Dermis microvascular lymphatic vessel endothelial cell (primary cell): ENCODE measurements around the gene POLR3K. TPM values are rescaled to one million over a fixed set of nuclear protein-coding genes. Genes with fewer than 3 reads are reported as not detected.
"Not testable (repeated sequence)": the region's sequence is repeated elsewhere in the genome, so short reads cannot be mapped to it uniquely, and the experiment has no call there.

Experiments
- DNase-seq, 2 donors: peaks; one replicate each; pipeline versions ENCODE4 v3.0.0 to v3.0.0-alpha.2; 2010; ENCODE audit warnings: low read depth in 2 of 2
- total RNA-seq: library from RNA; depleted of rRNA; stranded (reverse); fragments of >200 nt; gene quantifications from 2 replicates; pipeline ENCODE4 v1.2.1, GENCODE V29; 2014

Gene POLR3K
- total RNA-seq, 1 donor from 2014 or later = 4.9 TPM

GRCh38 chr16:47234-47633, 6.2 kb downstream of the POLR3K start:
- no peak for DNase-seq

GRCh38 chr16:46510-46909, 6.9 kb downstream of the POLR3K start:
- not testable (repeated sequence) for DNase-seq

DNA sequence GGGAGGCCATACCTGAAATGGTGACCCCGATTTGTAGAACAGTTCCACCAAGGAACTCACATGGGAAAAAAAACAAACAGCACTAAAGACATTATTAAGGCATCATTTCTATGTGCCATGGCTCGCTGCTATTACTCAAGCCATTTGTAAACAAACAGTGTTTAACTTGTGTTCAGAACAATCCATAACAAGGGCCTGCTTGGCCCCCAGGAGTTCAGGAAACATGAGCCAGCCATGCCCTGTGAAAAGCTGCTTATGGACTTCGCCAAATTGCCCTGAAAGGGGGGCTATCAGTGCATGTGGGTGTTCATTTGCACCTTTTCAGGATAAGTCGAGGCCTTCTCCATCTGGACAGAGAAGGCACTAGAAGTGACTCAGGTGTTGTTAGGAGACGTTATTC, 8.0 kb downstream of the POLR3K start:
- no peak for DNase-seq

- no peak for DNase-seq
Measured at GRCh38 chr16:44655-45054, 8.8 kb downstream of the POLR3K start.

GRCh38 chr16:43294-43693, 10.1 kb downstream of the POLR3K start:
- DNase-seq = no peak

GRCh38 chr16:42691-43090, 10.7 kb downstream of the POLR3K start:
- DNase-seq = no peak

GRCh38 chr16:42069-42457, 11.3 kb downstream of the POLR3K start:
- DNase-seq = no peak

DNA sequence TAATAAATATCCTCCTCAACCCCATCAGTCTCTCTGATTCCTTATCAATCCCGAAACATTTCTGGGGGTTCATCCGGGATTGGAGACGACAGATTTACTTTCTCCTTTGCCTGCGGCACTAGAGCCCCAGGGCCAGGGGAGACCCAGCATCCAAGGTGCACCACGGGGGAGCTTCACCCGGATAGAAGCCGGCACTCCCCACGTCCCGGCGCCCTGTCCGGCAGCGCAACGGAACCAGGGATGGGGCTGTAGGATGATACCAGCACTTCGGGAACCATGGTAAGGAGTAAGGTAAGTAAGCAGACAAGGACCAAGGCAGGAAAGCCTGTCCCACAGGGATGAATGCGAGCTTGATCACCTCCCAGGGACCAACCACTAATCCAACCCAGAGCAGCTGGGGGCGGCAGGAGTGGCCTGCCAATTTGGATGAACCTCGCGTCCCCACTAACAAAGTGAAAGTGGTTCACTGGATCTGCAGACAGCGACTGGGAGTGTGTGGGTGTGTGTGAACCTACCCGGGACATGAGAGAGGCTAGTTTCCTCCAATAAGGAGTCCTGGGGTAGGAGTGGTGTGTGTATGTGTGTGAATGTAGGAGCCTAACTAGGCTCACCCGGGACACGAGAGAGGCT, 11.9 kb downstream of the POLR3K start:
- no peak for DNase-seq

GRCh38 chr16:38941-39892, 14.2 kb downstream of the POLR3K start:
- DNase-seq = no peak

- not testable (repeated sequence) for DNase-seq
Measured at GRCh38 chr16:38206-38605, 15.2 kb downstream of the POLR3K start.

DNA sequence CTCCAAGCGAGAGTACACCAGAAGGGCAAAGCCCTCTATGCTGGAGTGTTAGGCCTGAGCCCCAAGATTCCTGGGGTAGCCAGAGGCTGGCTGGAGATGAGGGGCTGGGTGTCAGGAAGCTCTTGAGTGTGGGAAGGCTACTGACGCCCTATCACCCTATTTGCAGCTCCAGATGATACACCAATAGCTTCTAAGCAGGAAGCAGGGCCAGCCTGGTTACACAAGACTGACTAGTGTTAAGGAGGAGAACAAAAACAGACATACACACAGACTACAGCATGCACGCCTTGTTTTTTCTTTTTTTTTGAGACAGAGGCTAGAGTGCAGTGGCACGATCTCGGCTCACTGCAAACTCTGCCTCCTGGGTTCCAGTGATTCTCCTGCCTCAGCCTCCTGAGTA, 15.9 kb downstream of the POLR3K start:
- no peak for DNase-seq

- no peak for DNase-seq
Measured at GRCh38 chr16:36336-36984, 16.9 kb downstream of the POLR3K start.

- no peak for DNase-seq
Measured at GRCh38 chr16:35678-36305, 17.6 kb downstream of the POLR3K start.

DNA sequence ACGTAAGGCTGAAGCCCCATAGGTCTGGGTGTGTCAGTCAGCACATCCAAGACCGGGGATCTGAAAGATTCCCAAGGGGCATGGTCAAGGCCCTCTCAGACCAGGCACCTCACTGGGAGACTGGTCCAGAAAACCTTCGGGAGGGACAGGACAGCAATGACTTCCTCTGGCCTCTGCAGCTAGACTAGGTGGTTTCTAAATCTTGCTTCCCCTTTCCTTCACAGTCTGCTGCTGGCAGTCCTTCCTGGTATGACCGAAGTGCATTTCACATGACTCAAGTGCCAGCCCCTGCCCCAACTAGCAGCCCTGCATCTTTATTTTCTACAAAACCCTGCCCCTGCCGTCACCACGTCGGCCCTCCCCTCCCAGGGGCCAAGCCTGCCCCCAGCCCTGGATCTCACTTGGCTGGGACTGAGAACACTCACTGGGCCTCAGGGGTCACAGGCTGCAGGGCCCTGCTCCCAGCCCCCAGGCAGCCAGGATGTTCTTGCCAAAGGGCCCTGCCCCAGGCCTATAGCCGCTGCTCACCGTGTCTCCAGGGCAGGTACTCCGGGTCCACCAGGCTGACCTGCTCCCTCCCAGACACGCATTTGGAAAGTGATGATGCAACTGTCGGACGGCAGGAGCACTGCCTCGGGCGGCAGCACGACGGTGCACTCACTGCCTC, 18.3 kb downstream of the POLR3K start:
- DNase-seq = no peak

GRCh38 chr16:34648-34987, 18.8 kb downstream of the POLR3K start:
- DNase-seq = no peak

DNA sequence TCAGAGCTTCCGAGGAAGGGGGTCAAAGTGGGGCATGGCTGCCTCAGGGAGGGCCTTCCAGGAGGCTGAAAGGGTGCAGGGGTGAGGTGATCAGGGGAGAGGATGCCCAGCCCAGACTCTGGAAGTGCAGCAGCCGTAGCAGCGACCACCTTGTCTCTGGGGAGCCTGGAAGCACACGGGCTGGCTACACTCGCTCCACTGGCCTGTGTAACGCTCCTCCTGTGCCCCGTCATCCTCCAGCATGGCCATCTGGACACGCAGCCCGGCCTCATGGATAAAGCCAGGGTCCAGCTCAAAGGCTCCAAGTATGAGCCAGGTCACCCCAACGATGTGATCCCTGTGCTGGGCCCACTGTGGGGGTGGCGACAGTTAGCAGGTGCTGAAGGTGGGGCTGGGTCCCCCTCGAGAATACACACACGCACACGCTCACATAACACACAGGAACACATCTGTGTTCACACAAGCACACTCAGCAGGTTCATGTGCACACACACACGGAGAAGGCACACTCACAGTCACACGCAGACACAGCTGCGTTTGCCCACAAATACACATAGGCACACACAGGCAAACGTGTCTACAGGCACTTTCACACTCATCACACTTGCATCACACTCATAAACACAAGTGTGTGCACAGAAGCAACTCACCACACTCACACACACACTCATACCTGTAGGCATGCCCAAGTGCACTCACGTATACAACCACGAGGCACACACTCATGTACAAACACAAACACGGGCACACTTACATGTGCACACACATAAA, 19.3 kb downstream of the POLR3K start:
- no peak for DNase-seq

DNA sequence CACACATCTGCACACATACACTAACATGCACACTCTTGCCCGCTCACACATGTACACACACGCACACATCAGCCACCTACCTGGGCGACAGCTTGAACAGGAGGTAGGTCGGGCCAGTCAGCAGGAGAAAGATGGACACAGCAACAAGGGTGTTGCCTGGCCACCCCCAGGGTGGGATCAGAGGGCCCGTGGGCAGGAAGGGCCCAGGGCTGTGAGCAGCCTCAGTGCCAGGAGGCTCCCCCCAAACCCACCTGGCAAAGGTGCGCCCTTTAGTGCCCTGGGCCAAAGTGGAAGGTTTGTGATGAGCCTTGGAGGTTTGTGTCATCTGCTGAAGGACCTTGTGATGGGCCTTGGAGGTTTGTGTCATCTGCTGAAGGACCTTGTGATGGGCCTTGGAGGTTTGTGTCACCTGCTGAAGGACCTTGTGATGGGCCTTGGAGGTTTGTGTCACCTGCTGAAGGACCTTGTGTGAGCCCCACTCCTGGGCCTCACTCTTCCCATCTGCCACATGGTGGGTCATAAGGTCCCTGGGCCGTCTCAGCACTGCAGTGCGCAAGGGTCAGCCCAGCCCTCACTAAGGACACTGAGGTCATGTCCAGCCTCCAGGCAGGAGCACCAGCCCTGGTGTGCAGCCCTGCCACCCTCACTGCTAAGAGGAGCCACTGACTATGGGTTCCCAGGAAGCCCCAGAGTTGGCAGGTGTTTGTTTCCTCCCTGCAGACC, 20.1 kb downstream of the POLR3K start:
- DNase-seq = not testable (repeated sequence)

- DNase-seq = not testable (repeated sequence)
Measured at GRCh38 chr16:30627-31026, 22.8 kb downstream of the POLR3K start.

DNA sequence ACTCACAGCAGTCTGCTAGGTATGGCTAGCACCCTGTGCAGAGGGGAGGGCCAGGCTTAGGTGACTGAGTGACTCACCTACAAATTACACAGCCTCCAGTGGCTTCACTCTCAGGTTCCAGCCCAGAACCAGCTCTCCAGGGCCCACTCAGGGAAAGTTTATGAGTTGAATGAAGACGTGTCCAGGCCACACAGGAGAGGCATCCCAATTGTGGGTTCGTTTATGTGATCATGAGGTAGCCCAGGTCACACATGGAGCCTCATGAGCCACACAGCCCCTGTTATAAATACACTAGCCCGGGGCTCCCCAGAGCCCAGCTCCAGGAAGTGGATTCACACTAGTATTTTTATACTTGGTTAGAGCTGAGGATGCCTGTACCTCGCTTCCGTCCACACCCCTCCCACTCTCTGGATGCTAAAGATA, 27.5 kb downstream of the POLR3K start:
- DNase-seq = not testable (repeated sequence)

DNA sequence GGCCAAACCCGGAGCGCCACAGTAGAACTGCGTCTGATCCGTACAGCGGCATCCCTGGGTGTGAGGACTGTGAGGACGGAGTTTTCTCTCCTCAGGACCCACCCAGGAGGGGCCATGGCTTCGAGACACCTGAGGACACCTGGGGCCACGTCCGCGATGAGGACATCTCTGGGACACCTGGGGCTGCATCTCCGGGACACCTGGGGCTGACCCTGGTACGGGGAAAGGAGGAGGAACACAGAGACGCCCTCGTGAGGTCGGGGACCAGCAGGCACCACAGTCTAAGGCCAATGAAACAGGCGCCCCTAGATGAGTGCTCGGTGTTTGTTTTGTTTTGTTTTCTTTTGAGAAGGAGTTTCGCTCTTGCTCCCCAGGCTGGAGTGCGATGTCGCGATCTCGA, 29.3 kb downstream of the POLR3K start:
- DNase-seq = not testable (repeated sequence)
